H1 (cell line): ENCODE data around the gene DLG4. TPM values are rescaled to one million over a fixed set of nuclear protein-coding genes. Genes with fewer than 3 reads are reported as not detected.

Source experiments
- ASH2L ChIP-seq: fragments of 200-600, 300-600 bp; sonication (generic); IDR thresholded peaks from one replicate; pipeline ENCODE4 v1.7.1; 2017; ENCODE audit warnings: low read length
- CHD2 ChIP-seq: IDR thresholded peaks from 2 replicates; pipeline ENCODE4 v1.6.1; 2012; ENCODE audit warnings: low read length, improper control_type of control experiment
- CREB1 ChIP-seq: IDR thresholded peaks from 2 replicates; pipeline ENCODE4 v1.6.1; 2012; ENCODE audit warnings: inconsistent platforms
- FOSL1 ChIP-seq: IDR thresholded peaks from 2 replicates; pipeline ENCODE4 v1.6.1; 2011; ENCODE audit warnings: mild to moderate bottlenecking, low read depth, low read length, moderate library complexity; ENCODE audit not compliant: insufficient read depth
- KDM1A ChIP-seq: fragments of 200-600, 300-600 bp; sonication (generic); IDR thresholded peaks from 2 replicates; pipeline ENCODE4 v1.7.1; 2016; ENCODE audit warnings: mild to moderate bottlenecking, low read length, borderline replicate concordance
- NANOG ChIP-seq: IDR thresholded peaks from 2 replicates; pipeline ENCODE4 v1.6.1; 2011; ENCODE audit warnings: low read length, low read depth, mild to moderate bottlenecking, inconsistent platforms; ENCODE audit not compliant: insufficient read depth, poor library complexity, severe bottlenecking
- NRF1 ChIP-seq: IDR thresholded peaks from 2 replicates; pipeline ENCODE4 v1.6.1; 2011; ENCODE audit warnings: mild to moderate bottlenecking, low read depth, low read length, improper control_type of control experiment
- PHF8 ChIP-seq: fragments of 200-600 bp; sonication (generic); conservative IDR thresholded peaks from 2 replicates; pipeline ENCODE4 v1.7.1; 2012; ENCODE audit warnings: low read depth, mild to moderate bottlenecking, inconsistent platforms, low read length, moderate library complexity
- POLR2AphosphoS5 ChIP-seq: IDR thresholded peaks from 2 replicates; pipeline ENCODE4 v1.6.1; 2011; ENCODE audit warnings: low read depth, low read length
- POU5F1 ChIP-seq: IDR thresholded peaks from 2 replicates; pipeline ENCODE4 v1.6.1; 2011; ENCODE audit warnings: low read depth, mild to moderate bottlenecking, low read length, moderate library complexity
- RBBP5 ChIP-seq: IDR thresholded peaks from 2 replicates; pipeline ENCODE4 v1.7.1; 2012; ENCODE audit warnings: low read depth, mild to moderate bottlenecking, inconsistent platforms, low read length, moderate library complexity, borderline replicate concordance
- RFX5 ChIP-seq: IDR thresholded peaks from 2 replicates; pipeline ENCODE4 v1.6.1; 2011; ENCODE audit warnings: low read depth, low read length, improper control_type of control experiment, borderline replicate concordance
- RNF2 ChIP-seq: fragments of 200-900, 300-1000 bp; sonication (generic); IDR thresholded peaks from 2 replicates; pipeline ENCODE4 v1.7.1; 2016; ENCODE audit warnings: borderline replicate concordance, low read depth, mild to moderate bottlenecking, antibody characterized with exemption, low read length; ENCODE audit not compliant: poor library complexity, severe bottlenecking; ENCODE audit errors: missing control alignments
- SAP30 ChIP-seq: fragments of 300-600 bp; sonication (generic); IDR thresholded peaks from 2 replicates; pipeline ENCODE4 v1.7.1; 2012; ENCODE audit warnings: low read length, moderate library complexity, mild to moderate bottlenecking, inconsistent platforms; ENCODE audit not compliant: insufficient read depth, insufficient replicate concordance
- SP1 ChIP-seq: IDR thresholded peaks from 2 replicates; pipeline ENCODE4 v1.6.1; 2011; ENCODE audit warnings: low read depth, low read length
- SP2 ChIP-seq: IDR thresholded peaks from 2 replicates; pipeline ENCODE4 v1.6.1; 2012; ENCODE audit warnings: mild to moderate bottlenecking, low read length, inconsistent platforms
- TBP ChIP-seq: IDR thresholded peaks from 2 replicates; pipeline ENCODE4 v1.6.1; 2011; ENCODE audit warnings: low read depth, low read length, improper control_type of control experiment
- TCF12 ChIP-seq: IDR thresholded peaks from 2 replicates; pipeline ENCODE4 v1.6.1; 2011; ENCODE audit warnings: low read depth, mild to moderate bottlenecking, low read length
- polyA plus RNA-seq, 7 experiments: library from polyadenylated mRNA; depleted of rRNA in 3 of 7; stranded (reverse) in 5 of 7; unstranded in 2 of 7; fragments of >200 nt in 5 of 7; fragments of 200-250 nt in 2 of 7; gene quantifications; 1 replicate in 5 of 7; 2 replicates in 1 of 7; 4 replicates in 1 of 7; pipeline versions ENCODE4 v1.2.1 to v1.2.3, GENCODE V29; 2011 to 2013; ENCODE audit warnings: missing spikeins in 2 of 7, mixed read lengths in 2 of 7
- total RNA-seq: library from RNA; stranded (reverse); fragmentation: NEBNext Ultra II Directional; extraction: Animal tissue kit (Norgen Biotek cat#: 25700); gene quantifications from 2 replicates; pipeline ENCODE4 v1.2.1, GENCODE V29; 2021
- TF ChIP-seq, protein P1 (sequence below), 3 experiments: IDR thresholded peaks; 1 replicate in 2 of 3; 2 replicates in 1 of 3; pipeline versions ENCODE4 v1.5.1 to v1.6.1; 2011; ENCODE audit warnings: low read length in 3 of 3, mild to moderate bottlenecking in 3 of 3, inconsistent platforms in 2 of 3, low read depth in 1 of 3, moderate library complexity in 1 of 3; ENCODE audit not compliant: insufficient read depth in 1 of 3; ENCODE audit errors: control extremely low read depth in 1 of 3
- TF ChIP-seq, protein P2 (sequence below): IDR thresholded peaks from 2 replicates; pipeline ENCODE4 v1.6.1; 2011; ENCODE audit warnings: low read length, improper control_type of control experiment

DLG4 gene
- total and polyA plus RNA-seq, 2 of the 8 experiments (the other 6 are each of a cell fraction or from before 2014, with no cell fraction given): 18.9 to 45.9 TPM

DNA sequence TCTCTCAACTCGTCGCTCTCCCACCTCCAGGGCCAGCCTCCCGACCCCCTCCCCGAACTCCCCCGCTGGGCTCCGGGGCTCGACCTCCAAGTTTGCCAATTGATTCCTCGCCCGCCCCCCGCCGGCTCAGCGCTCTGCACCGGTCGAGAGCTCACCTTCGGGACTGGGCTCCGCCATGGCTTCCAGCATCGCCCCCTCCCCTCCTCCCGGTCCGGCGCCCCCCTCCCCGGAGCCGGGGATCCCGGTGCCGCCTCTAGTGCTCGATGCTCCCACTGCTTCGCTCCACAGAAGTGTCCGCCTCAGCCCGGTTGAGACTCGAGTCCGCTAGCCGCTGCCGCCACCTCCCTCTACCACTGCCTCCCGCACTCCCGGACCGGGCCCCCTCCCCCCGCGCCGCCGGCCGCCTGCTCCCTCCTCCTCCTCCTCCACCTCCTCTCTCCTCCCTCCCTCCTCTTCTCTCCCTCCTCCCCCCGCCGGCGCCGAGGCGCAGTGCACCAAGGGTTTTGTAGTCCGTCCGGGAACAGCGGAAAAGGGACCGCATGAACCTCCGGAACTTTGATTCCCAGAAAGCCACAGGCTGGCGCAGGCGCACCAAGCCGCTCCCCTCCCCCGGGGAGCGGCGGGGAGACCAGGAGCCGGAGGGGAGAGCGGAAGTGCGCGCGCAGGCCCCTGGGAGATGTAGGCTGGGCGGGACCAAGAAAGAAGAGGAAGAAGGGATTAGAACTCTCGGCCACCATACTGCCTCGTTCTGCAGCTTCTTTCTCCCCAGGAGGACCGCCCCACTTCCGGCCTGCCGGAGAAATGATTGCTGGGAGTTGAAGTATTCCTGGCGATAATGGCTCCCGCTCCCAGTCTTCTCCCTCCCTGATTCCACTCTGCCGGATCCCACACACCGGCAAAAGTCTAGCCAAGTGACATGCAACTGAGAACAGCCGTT, 19.7 kb upstream of the DLG4 start, which contains the start of gene PHF23 (continued):
- TF ChIP-seq, protein P1, sequence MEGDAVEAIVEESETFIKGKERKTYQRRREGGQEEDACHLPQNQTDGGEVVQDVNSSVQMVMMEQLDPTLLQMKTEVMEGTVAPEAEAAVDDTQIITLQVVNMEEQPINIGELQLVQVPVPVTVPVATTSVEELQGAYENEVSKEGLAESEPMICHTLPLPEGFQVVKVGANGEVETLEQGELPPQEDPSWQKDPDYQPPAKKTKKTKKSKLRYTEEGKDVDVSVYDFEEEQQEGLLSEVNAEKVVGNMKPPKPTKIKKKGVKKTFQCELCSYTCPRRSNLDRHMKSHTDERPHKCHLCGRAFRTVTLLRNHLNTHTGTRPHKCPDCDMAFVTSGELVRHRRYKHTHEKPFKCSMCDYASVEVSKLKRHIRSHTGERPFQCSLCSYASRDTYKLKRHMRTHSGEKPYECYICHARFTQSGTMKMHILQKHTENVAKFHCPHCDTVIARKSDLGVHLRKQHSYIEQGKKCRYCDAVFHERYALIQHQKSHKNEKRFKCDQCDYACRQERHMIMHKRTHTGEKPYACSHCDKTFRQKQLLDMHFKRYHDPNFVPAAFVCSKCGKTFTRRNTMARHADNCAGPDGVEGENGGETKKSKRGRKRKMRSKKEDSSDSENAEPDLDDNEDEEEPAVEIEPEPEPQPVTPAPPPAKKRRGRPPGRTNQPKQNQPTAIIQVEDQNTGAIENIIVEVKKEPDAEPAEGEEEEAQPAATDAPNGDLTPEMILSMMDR (IDR thresholded peaks at IDR 0.05; ENCODE audit: control extremely low read depth in 1 of 3, insufficient read depth in 1 of 3, low read depth in 1 of 3, low read length in 3 of 3): no peak
- TF ChIP-seq SP1 (peak; percentile 70), SAP30 (no peak), RFX5 (no peak), RBBP5 (no peak), NRF1 (peak; percentile 97), FOSL1 (no peak), ASH2L (peak; percentile 83), TBP (no peak), POLR2AphosphoS5 (no peak; the same call in 1 of the 2 replicates), POU5F1 (no peak), PHF8 (0 out of 2 replicates have a peak, but pooled peaks have one; percentile 10), CREB1 (peak; percentile 58; the same call in 1 of the 2 replicates), CHD2 (no peak; the same call in 1 of the 2 replicates), NANOG (no peak), RNF2 (no peak), TCF12 (no peak), KDM1A (peak; percentile 35; the same call in 1 of the 2 replicates), SP2 (no peak; the same call in 1 of the 2 replicates)
- TF ChIP-seq, protein P2, sequence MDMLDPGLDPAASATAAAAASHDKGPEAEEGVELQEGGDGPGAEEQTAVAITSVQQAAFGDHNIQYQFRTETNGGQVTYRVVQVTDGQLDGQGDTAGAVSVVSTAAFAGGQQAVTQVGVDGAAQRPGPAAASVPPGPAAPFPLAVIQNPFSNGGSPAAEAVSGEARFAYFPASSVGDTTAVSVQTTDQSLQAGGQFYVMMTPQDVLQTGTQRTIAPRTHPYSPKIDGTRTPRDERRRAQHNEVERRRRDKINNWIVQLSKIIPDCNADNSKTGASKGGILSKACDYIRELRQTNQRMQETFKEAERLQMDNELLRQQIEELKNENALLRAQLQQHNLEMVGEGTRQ: no peak
